Measurements from ENCODE around the gene SCN8A.

Gene SCN8A

GRCh38 chr12:51852404-51853137, 261.5 kb downstream of the SCN8A start:
- DNase-seq (ENCODE audit: low spot score), result no peak

GRCh38 chr12:51855586-51856428, 264.8 kb downstream of the SCN8A start:
- DNase-seq (ENCODE audit: low spot score), result peak; percentile 89

- no peak for DNase-seq (ENCODE audit: low spot score)
Measured at GRCh38 chr12:51860986-51861385, 270.0 kb downstream of the SCN8A start.

Data from HuH-7.5 (cell line).